AG10803 (cell line): ENCODE data around the gene RAET1E.

Experiments
- DNase-seq: peaks from one replicate; pipeline ENCODE4 v3.0.0; 2010; ENCODE audit warnings: low read depth
- H3K4me3 ChIP-seq: 2 replicates; pipeline ENCODE4 v1.5.1; 2011; ENCODE audit warnings: mild to moderate bottlenecking, low read length, control low read depth
- CTCF ChIP-seq: conservative IDR thresholded peaks from 2 replicates; pipeline ENCODE4 v1.5.1; 2011; ENCODE audit warnings: mild to moderate bottlenecking, low read length, control low read depth, inconsistent platforms

RAET1E gene

GRCh38 chr6:149904661-149905370 lies 6.9 kb upstream of the RAET1E start:
- DNase-seq: no peak
- H3K4me3 ChIP-seq: no peak overlapping the region
- TF ChIP-seq CTCF: no peak

GRCh38 chr6:149903938-149904611 lies 6.2 kb upstream of the RAET1E start:
- DNase-seq: no peak
- TF ChIP-seq CTCF: no peak
- no peak overlapping the region for H3K4me3 ChIP-seq

GRCh38 chr6:149901444-149902140 lies 3.7 kb upstream of the RAET1E start:
- H3K4me3 ChIP-seq: no peak overlapping the region
- TF ChIP-seq CTCF: no peak
- no peak for DNase-seq

- no peak for DNase-seq
- H3K4me3 ChIP-seq: no peak overlapping the region
- no peak for TF ChIP-seq CTCF
Observed at GRCh38 chr6:149900620-149901443, 2.9 kb upstream of the RAET1E start.

GRCh38 chr6:149899926-149900619 lies 2.2 kb upstream of the RAET1E start:
- no peak for TF ChIP-seq CTCF
- DNase-seq: no peak
- H3K4me3 ChIP-seq: no peak overlapping the region

GRCh38 chr6:149899486-149899885 lies 1.6 kb upstream of the RAET1E start:
- DNase-seq: no peak
- TF ChIP-seq CTCF: no peak
- no peak overlapping the region for H3K4me3 ChIP-seq
